Adrenal gland (tissue), 12 donors: ENCODE data around the gene KIAA1614. TPM values are rescaled to one million over a fixed set of nuclear protein-coding genes. Genes with fewer than 3 reads are reported as not detected.

ENCODE experiments used
- DNase-seq, 7 donors: peaks; one replicate each; pipeline ENCODE4 v3.0.0-alpha.2; 2019 to 2020
- H3K27ac ChIP-seq, 5 donors: fragments of 200-600 bp; sonication (generic) in 4 of 5; 1 replicate in 3 of 5; 2 replicates in 2 of 5; pipeline versions ENCODE4 v1.5.1 to v1.8.0; 2016 to 2020; ENCODE audit warnings: mild to moderate bottlenecking in 1 of 5
- H3K27me3 ChIP-seq: fragments of 200-600 bp; 2 replicates; pipeline ENCODE4 v1.8.0; 2021
- H3K36me3 ChIP-seq, 2 donors: fragments of 200-600 bp; replicated peaks in 1 of 2; 1 replicate in 1 of 2; 2 replicates in 1 of 2; pipeline versions ENCODE4 v1.5.1 to v1.8.0; 2018 to 2022
- H3K4me1 ChIP-seq, 2 donors: fragments of 200-600 bp; replicated peaks in 1 of 2; 1 replicate in 1 of 2; 2 replicates in 1 of 2; pipeline versions ENCODE4 v1.5.1 to v1.8.0; 2018 to 2021
- H3K4me3 ChIP-seq, 4 donors: fragments of 200-600 bp; sonication (generic) in 3 of 4; one replicate each; pipeline ENCODE4 v1.5.1; 2016 to 2018
- H3K9me3 ChIP-seq, 3 donors: fragments of 200-600 bp; sonication (generic) in 1 of 3; replicated peaks in 1 of 3; 1 replicate in 2 of 3; 2 replicates in 1 of 3; pipeline versions ENCODE4 v1.5.1 to v1.8.0; 2016 to 2021
- CTCF ChIP-seq, 6 experiments: fragments of 450-650 bp in 4 of 6; fragments of 200-600 bp in 2 of 6; sonication (generic) in 1 of 6; IDR thresholded peaks; 1 replicate in 5 of 6; 2 replicates in 1 of 6; pipeline versions ENCODE4 v1.5.1 to v1.8.0; 2016 to 2021; ENCODE audit warnings: antibody characterized with exemption in 6 of 6, mild to moderate bottlenecking in 2 of 6, moderate library complexity in 1 of 6
- POLR2A ChIP-seq, 2 donors: fragments of 450-650 bp; IDR thresholded peaks; one replicate each; pipeline ENCODE4 v1.6.1; 2017; ENCODE audit warnings: antibody characterized with exemption in 2 of 2, mild to moderate bottlenecking in 2 of 2, moderate library complexity in 1 of 2
- WGBS, 4 donors: extraction: QIAGEN DNeasy Blood & Tissue Kit in 2 of 4; methylation state at CpG; one replicate each; pipeline versions ENCODE4 v1.1.5 to v1.1.7; 2013 to 2017; 5-methylcytosine and 5-hydroxymethylcytosine counted together
- intact Hi-C, 2 donors: fragments of 100-400 bp; cut with DNase I; formaldehyde crosslinking; loops; one replicate each; pipeline versions ENCODE4 v1.14.1 to v1.15.0; 2022 to 2023
- polyA plus RNA-seq, 3 donors: library from polyadenylated mRNA; stranded (reverse); fragments of 200-250 nt in 2 of 3; fragments of 350-450 nt in 1 of 3; fragmentation: Illumina TruSeq in 1 of 3; extraction: RNeasy Lipid Tissue Mini Kit (QIAGEN cat#74804) in 1 of 3; gene quantifications; one replicate each; pipeline ENCODE4 v1.2.3, GENCODE V29; 2013 to 2014
- total RNA-seq, 9 donors: library from RNA; depleted of rRNA in 4 of 9; stranded (reverse); fragments of >200 nt in 4 of 9; fragments of 120-200 nt in 1 of 9; fragmentation: NEBNext Ultra II Directional in 1 of 9; extraction: Animal tissue kit (Norgen Biotek cat#: 25700) in 1 of 9; gene quantifications; one replicate each; pipeline versions ENCODE4 v1.1.0 to v1.2.4, GENCODE V29; 2013 to 2023
- donor health status: healthy with polysubstance abuse.
- donor health status: Bipolar disorder and iron deficiency.
- donor health status: DM: yes; HTN: yes; CAD: no.
- donor health status: DM: no; HTN: no; CAD: no.
- donor health status: DM: no; HTN: no; CAD: no.
- donor health status: DM: yes; HTN: yes; CAD: no.

KIAA1614 gene
- total and polyA plus RNA-seq, 12 donors, result 0.18 to 6.9 (median 1.2) TPM

- TF ChIP-seq POLR2A (IDR thresholded peaks at IDR 0.05) (no peak), CTCF (IDR thresholded peaks at IDR 0.05) (no peak)
- Histone ChIP-seq H3K36me3 (peaks cover 0 to 3% of the 10 kb centered on the region in 2 donors), H3K4me3 (no peak overlapping the region), H3K27ac (no peak overlapping the region), H3K4me1 (peaks cover 0 to 6% of the 10 kb centered on the region in 2 donors), H3K9me3 (no peaks in the 10 kb centered on the region), H3K27me3 (no peaks in the 10 kb centered on the region)
- intact Hi-C loops, result no loop called here
- 78 to 88% (median 85%) methylated on average over 15 of the region's 15 CpGs for WGBS, 4 donors
- no peak for DNase-seq
Measured at GRCh38 chr1:180970333-180971079, 57.8 kb downstream of the KIAA1614 start.

- no peaks in the 10 kb centered on the region for H3K9me3 ChIP-seq
- peaks cover 0 to 9% of the 10 kb centered on the region in 2 donors for H3K36me3 ChIP-seq
- no peak for DNase-seq
- no peak overlapping the region for H3K4me3 ChIP-seq
- intact Hi-C loops, result no loop called here
- no peak overlapping the region for H3K27ac ChIP-seq
- no peaks in the 10 kb centered on the region for H3K27me3 ChIP-seq
- H3K4me1 ChIP-seq, result peaks cover 0 to 9% of the 10 kb centered on the region in 2 donors
- no peak for TF ChIP-seq CTCF (IDR thresholded peaks at IDR 0.05)
- TF ChIP-seq POLR2A (IDR thresholded peaks at IDR 0.05), result no peak
- WGBS, 4 donors, result 95 to 99% (median 98%) methylated on average over 7 to 8 of the region's 8 CpGs
Measured at GRCh38 chr1:180971273-180971997, 58.7 kb downstream of the KIAA1614 start.

- Histone ChIP-seq H3K27ac (no peak overlapping the region), H3K36me3 (peaks cover 0 to 9% of the 10 kb centered on the region in 2 donors), H3K27me3 (no peaks in the 10 kb centered on the region), H3K4me3 (no peak overlapping the region), H3K9me3 (no peaks in the 10 kb centered on the region), H3K4me1 (peaks cover 0 to 9% of the 10 kb centered on the region in 2 donors)
- DNase-seq, result no peak
- intact Hi-C loops, result no loop called here
- 82 to 93% (median 91%) methylated on average over 4 of the region's 4 CpGs for WGBS, 4 donors
- TF ChIP-seq CTCF (IDR thresholded peaks at IDR 0.05), result no peak
- no peak for TF ChIP-seq POLR2A (IDR thresholded peaks at IDR 0.05)
Measured at GRCh38 chr1:180973369-180973768, 60.7 kb downstream of the KIAA1614 start.

GRCh38 chr1:180974236-180974635 lies 61.5 kb downstream of the KIAA1614 start:
- intact Hi-C loops, result no loop called here

More at GRCh38 chr1:180974236-180974635, 61.5 kb downstream of the KIAA1614 start:
- H3K36me3 ChIP-seq, result peaks cover 0 to 9% of the 10 kb centered on the region in 2 donors
- H3K27me3 ChIP-seq, result no peaks in the 10 kb centered on the region
- no peaks in the 10 kb centered on the region for H3K9me3 ChIP-seq
- H3K27ac ChIP-seq, result no peak overlapping the region
- no peak for DNase-seq
- peaks cover 0 to 9% of the 10 kb centered on the region in 2 donors for H3K4me1 ChIP-seq
- H3K4me3 ChIP-seq, result no peak overlapping the region
- no peak for TF ChIP-seq POLR2A (IDR thresholded peaks at IDR 0.05)
- TF ChIP-seq CTCF (IDR thresholded peaks at IDR 0.05), result no peak
- 58 to 74% (median 65%) methylated on average over 4 of the region's 4 CpGs for WGBS, 4 donors
